ENCODE measurements around the gene ATP2A3. TPM values are rescaled to one million over a fixed set of nuclear protein-coding genes. Genes with fewer than 3 reads are reported as not detected.

The ATP2A3 gene
- total RNA-seq, 6 experiments from 2014 or later: 1.5 to 4.3 (median 2.3) TPM

DNA sequence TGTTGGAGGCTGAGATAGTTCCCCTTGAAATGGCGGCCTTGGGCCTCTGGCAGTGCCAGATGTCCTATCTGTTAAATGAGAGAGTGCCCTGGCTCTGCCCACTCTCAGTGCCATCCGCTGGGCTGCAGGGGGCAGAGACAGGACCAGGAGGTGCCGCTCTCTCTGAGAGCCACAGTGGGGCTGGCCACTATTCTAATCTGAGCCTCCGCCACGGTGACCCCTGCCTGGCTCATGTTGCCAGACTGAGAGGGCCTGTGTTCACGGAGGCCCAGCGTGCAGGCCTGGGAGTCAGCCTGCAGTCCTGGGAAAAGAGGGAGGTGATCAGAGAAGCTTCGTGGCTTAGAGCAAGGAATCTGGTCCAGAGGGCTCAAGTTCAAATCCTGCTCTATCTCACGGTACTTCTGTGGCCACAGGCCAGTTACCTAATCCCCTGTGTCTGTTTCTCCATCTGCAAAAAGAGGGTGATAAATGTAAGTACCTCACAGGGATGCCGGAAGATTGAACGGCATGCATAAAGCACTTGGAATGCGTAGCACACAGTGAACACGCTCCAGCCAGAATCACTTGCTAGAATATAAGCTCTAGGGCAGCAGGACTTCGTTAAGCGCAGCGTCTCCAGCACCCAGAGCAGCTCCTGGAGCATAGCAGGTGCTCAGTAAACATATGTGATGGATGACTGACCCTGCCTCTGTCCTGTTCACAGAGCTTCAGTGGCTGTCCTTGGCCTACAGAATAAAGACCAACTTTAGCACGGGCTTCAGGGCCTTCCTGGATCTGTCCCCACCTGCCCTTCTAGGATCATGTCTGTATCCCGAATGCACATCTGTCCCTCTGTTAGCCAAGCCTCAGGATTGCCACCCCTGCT lies 6.3 kb downstream of the ATP2A3 start:
- DNase-seq: no peak
- Histone ChIP-seq H3K27me3 (no peaks in the 10 kb centered on the region), H3K4me3 (no peak overlapping the region), H3K27ac (no peak overlapping the region), H3K4me1 (no peaks in the 10 kb centered on the region), H3K36me3 (no peaks in the 10 kb centered on the region), H3K9me3 (no peaks in the 10 kb centered on the region)
- WGBS (ENCODE audit: insufficient coverage, low coverage, low lambda C conversion rate, missing lambda C conversion rate): 80% methylated on average over 4 of the region's 18 CpGs
- TF ChIP-seq, protein P1, sequence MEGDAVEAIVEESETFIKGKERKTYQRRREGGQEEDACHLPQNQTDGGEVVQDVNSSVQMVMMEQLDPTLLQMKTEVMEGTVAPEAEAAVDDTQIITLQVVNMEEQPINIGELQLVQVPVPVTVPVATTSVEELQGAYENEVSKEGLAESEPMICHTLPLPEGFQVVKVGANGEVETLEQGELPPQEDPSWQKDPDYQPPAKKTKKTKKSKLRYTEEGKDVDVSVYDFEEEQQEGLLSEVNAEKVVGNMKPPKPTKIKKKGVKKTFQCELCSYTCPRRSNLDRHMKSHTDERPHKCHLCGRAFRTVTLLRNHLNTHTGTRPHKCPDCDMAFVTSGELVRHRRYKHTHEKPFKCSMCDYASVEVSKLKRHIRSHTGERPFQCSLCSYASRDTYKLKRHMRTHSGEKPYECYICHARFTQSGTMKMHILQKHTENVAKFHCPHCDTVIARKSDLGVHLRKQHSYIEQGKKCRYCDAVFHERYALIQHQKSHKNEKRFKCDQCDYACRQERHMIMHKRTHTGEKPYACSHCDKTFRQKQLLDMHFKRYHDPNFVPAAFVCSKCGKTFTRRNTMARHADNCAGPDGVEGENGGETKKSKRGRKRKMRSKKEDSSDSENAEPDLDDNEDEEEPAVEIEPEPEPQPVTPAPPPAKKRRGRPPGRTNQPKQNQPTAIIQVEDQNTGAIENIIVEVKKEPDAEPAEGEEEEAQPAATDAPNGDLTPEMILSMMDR (IDR thresholded peaks at IDR 0.05): no peak
- no peak for TF ChIP-seq POLR2A (IDR thresholded peaks at IDR 0.05)
- ATAC-seq: no peak
- intact Hi-C loops (cut with DNase I): no loop called here

DNA sequence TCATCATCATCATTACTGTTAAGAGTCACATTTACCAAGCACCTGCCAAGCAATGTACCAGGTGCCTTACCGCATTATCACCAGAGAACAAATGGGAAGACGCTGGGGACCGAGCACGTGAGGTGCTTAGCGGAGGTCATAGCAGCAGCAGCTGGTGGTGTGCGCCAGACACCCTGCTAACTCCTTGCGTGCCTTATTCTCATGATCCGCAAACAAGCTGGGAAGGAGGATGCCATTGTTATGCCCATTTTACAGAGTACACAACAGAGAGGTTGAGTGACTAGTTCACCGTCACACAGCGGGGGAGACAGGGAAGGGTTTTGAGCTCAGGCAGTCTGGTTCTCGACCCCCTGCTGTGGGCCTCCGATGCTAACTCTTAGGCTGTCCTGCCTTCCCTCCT lies 7.3 kb downstream of the ATP2A3 start:
- intact Hi-C loops (cut with DNase I): no loop called here
- no peaks in the 10 kb centered on the region for H3K27me3 ChIP-seq
- WGBS (ENCODE audit: insufficient coverage, low coverage, low lambda C conversion rate, missing lambda C conversion rate): 100% methylated on average over 2 of the region's 12 CpGs
- TF ChIP-seq POLR2A (IDR thresholded peaks at IDR 0.05): no peak
- TF ChIP-seq, protein P1 (IDR thresholded peaks at IDR 0.05): no peak
- H3K27ac ChIP-seq: no peak overlapping the region
- DNase-seq: no peak
- H3K9me3 ChIP-seq: no peaks in the 10 kb centered on the region
- ATAC-seq: no peak
- H3K36me3 ChIP-seq: no peaks in the 10 kb centered on the region
- no peak overlapping the region for H3K4me3 ChIP-seq
- no peaks in the 10 kb centered on the region for H3K4me1 ChIP-seq

DNA sequence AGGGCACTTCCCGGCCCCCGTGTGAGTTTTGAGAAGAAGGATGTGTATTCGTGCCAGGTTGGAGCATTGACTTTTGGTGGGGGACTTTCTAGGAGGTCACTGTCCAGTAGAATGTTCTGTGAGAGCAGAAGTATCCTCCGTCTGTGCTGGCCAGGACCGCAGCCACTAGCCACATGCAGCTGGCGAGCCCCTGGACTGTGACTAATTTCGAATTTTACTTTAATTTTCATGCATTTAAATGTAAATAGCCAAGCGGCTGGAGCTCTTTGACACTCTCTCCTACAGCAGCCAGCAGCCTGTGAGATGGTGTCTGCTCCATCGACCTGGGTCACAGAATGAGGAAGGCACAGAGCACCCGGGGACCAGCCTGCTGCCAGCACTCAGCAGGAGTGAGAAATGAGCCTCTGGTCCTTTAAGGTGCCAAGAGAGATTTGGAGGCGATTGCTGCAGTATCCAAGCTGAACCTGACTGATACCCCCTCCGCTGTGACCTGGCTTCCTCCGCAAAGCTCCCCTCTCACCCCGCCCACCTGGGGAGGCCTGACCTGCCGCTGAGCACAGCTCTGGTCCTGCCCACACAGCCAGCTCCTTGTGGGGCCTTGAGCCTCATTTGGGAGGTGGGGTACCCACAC lies 7.8 kb downstream of the ATP2A3 start:
- 23% methylated on average over 6 of the region's 15 CpGs for WGBS (ENCODE audit: insufficient coverage, low coverage, low lambda C conversion rate, missing lambda C conversion rate)
- Histone ChIP-seq H3K4me1 (no peaks in the 10 kb centered on the region), H3K36me3 (no peaks in the 10 kb centered on the region), H3K27me3 (no peaks in the 10 kb centered on the region), H3K9me3 (no peaks in the 10 kb centered on the region), H3K27ac (no peak overlapping the region), H3K4me3 (no peak overlapping the region)
- TF ChIP-seq, protein P1 (IDR thresholded peaks at IDR 0.05): no peak
- TF ChIP-seq POLR2A (IDR thresholded peaks at IDR 0.05): no peak
- intact Hi-C loops (cut with DNase I): no loop called here
- no peak for DNase-seq
- no peak for ATAC-seq

DNA sequence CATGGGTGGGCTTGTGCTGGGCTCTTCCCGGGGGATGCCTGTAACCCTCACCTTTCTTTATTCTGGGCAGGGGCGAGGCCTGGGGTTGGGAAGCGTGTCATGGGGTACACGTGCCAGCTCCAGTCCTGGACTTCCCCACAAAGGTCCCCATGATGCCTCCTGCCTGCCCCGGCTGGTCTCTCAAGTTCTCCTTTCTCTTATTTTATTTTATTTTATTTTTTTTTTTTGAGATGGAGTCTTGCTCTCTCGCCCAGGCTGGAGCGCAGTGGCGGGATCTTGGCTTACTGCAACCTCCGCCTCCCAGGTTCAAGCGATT lies 8.6 kb downstream of the ATP2A3 start:
- Histone ChIP-seq H3K4me3 (no peak overlapping the region), H3K9me3 (no peaks in the 10 kb centered on the region), H3K27me3 (no peaks in the 10 kb centered on the region), H3K27ac (no peak overlapping the region), H3K4me1 (no peaks in the 10 kb centered on the region), H3K36me3 (no peaks in the 10 kb centered on the region)
- no peak for TF ChIP-seq POLR2A (IDR thresholded peaks at IDR 0.05)
- TF ChIP-seq, protein P1 (IDR thresholded peaks at IDR 0.05): no peak
- ATAC-seq (no peak), DNase-seq (no peak)
- WGBS (ENCODE audit: insufficient coverage, low coverage, low lambda C conversion rate, missing lambda C conversion rate): 87% methylated on average over 8 of the region's 10 CpGs
- intact Hi-C loops (cut with DNase I): no loop called here
